GOT3 (cell line): ENCODE results near the gene CYTIP.
"Not testable (repeated sequence)": the region's sequence is repeated elsewhere in the genome, so short reads cannot be mapped to it uniquely, and the experiment has no call there.

Experiments
- DNase-seq: peaks from one replicate; lab custom pipeline; 2025; ENCODE audit warnings: mixed read lengths; lab: John Stamatoyannopoulos, UW

CYTIP gene

DNA sequence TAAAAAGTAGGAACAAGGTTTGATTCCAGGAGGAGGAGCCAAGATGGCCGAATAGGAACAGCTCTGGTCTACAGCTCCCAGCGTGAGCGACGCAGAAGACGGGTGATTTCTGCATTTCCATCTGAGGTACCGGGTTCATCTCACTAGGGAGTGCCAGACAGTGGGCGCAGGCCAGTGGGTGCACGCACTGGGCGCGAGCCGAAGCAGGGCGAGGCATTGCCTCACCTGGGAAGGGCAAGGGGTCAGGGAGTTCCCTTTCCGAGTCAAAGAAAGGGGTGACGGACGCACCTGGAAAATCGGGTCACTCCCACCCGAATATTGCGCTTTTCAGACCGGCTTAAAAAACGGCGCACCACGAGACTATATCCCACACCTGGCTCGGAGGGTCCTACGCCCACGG is 75.4 kb downstream of the CYTIP start:
- DNase-seq: not testable (repeated sequence)

- DNase-seq: no peak
Observed at GRCh38 chr2:157367704-157368103, 76.2 kb downstream of the CYTIP start.
